Keratinocyte (primary cell): ENCODE data around the gene PICALM.

ENCODE experiments used
- EZH2 ChIP-seq: IDR thresholded peaks from one replicate; pipeline ENCODE4 v1.6.1; 2012; ENCODE audit warnings: inconsistent platforms, mild to moderate bottlenecking, low read length, moderate library complexity
- TF ChIP-seq, protein P1 (sequence below), 3 experiments: IDR thresholded peaks in 1 of 3; conservative IDR thresholded peaks in 1 of 3; optimal IDR thresholded peaks in 1 of 3; 2 replicates in 2 of 3; 3 replicates in 1 of 3; pipeline versions ENCODE3 to v1.5.1; 2011; ENCODE audit warnings: low read length in 3 of 3, mild to moderate bottlenecking in 3 of 3, moderate library complexity in 2 of 3, control low read depth in 1 of 3, inconsistent platforms in 1 of 3; ENCODE audit not compliant: insufficient read depth in 2 of 3; ENCODE audit errors: extremely low read depth in 1 of 3

DNA sequence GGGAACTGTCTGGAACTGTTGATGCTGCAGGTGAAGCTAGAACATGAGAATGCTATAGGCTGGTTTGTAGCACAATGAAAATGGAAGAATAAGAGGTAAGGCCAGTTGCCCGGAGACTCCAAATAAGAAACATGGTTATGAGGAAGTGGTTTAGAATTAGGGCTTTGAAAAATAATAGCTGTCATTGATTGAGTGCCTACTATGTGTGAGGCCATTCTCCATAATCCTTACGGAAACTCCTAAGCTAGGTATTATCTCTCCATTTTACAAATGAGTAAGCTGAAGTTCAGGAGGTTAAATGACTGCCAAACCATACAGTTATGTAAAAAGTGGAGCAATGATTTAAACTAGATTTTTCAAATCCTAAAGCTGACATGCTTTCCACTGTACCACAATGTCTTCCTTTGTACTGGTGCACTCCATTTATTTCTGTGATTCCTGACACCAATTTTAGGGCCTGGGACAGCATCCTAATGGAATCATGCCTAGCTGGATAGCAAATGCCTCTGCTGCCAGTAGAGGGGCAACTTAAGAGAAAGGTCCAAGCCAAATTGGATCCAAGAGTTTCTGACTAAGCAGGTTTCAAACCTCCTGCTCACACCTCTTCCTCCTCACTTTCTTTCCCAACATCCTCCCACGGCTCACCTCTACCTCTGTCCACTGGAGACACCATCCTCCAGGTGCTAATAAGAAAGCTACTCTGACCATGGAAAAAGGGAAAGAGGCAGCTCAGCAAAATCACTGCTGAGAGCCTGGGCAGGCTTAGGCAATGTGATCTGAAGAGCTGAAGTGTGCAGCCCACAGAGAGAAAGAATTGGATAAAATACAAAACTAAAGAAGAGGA is 46.9 kb upstream of the PICALM start:
- no peak for TF ChIP-seq EZH2
- TF ChIP-seq, protein P1, sequence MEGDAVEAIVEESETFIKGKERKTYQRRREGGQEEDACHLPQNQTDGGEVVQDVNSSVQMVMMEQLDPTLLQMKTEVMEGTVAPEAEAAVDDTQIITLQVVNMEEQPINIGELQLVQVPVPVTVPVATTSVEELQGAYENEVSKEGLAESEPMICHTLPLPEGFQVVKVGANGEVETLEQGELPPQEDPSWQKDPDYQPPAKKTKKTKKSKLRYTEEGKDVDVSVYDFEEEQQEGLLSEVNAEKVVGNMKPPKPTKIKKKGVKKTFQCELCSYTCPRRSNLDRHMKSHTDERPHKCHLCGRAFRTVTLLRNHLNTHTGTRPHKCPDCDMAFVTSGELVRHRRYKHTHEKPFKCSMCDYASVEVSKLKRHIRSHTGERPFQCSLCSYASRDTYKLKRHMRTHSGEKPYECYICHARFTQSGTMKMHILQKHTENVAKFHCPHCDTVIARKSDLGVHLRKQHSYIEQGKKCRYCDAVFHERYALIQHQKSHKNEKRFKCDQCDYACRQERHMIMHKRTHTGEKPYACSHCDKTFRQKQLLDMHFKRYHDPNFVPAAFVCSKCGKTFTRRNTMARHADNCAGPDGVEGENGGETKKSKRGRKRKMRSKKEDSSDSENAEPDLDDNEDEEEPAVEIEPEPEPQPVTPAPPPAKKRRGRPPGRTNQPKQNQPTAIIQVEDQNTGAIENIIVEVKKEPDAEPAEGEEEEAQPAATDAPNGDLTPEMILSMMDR (optimal IDR thresholded peaks at IDR 0.05 in 1 of 3, IDR thresholded peaks at IDR 0.05 in 1 of 3, conservative IDR thresholded peaks at IDR 0.05 in 1 of 3; ENCODE audit: extremely low read depth in 1 of 3, insufficient read depth in 2 of 3, low read length in 3 of 3), result peak in 2 of 3 experiments; percentile 12 to 37
